Testis (tissue), 3 donors: ENCODE measurements around the gene NOX5. TPM values are rescaled to one million over a fixed set of nuclear protein-coding genes. Genes with fewer than 3 reads are reported as not detected.

Experiments used
- DNase-seq: peaks from one replicate; pipeline ENCODE4 v3.0.0-alpha.2; 2019
- H3K27ac ChIP-seq, 2 donors: fragments of 200-600 bp; sonication (generic); one replicate each; pipeline ENCODE4 v1.5.1; 2019
- H3K27me3 ChIP-seq: fragments of 200-600 bp; sonication (generic); one replicate; pipeline ENCODE4 v1.5.1; 2019
- H3K36me3 ChIP-seq: fragments of 200-600 bp; sonication (generic); one replicate; pipeline ENCODE4 v1.5.1; 2017; ENCODE audit warnings: low read depth; ENCODE audit errors: missing control alignments
- H3K4me1 ChIP-seq: fragments of 200-600 bp; sonication (generic); one replicate; pipeline ENCODE4 v1.5.1; 2019
- H3K4me3 ChIP-seq, 2 donors: fragments of 200-600 bp; sonication (generic); one replicate each; pipeline ENCODE4 v1.5.1; 2017 to 2019
- H3K9me3 ChIP-seq: fragments of 200-600 bp; sonication (generic); one replicate; pipeline ENCODE4 v1.5.1; 2017
- CTCF ChIP-seq, 3 experiments: fragments of 450-650 bp in 2 of 3; fragments of 200-600 bp in 1 of 3; sonication (generic) in 1 of 3; IDR thresholded peaks; one replicate each; pipeline ENCODE4 v1.5.1; 2016 to 2019; ENCODE audit warnings: antibody characterized with exemption in 3 of 3, mild to moderate bottlenecking in 2 of 3, moderate library complexity in 1 of 3
- POLR2A ChIP-seq: fragments of 450-650 bp; IDR thresholded peaks from one replicate; pipeline ENCODE4 v1.6.1; 2017; ENCODE audit warnings: antibody characterized with exemption, mild to moderate bottlenecking, moderate library complexity
- WGBS, 2 donors: methylation state at CpG; one replicate each; pipeline ENCODE4 v1.1.5; 2018; 5-methylcytosine and 5-hydroxymethylcytosine counted together
- intact Hi-C: fragments of 100-400 bp; cut with DNase I; formaldehyde crosslinking; loops from one replicate; pipeline ENCODE4 v1.15.1; 2023; ENCODE audit warnings: low total_unique reads
- polyA plus RNA-seq: library from polyadenylated mRNA; stranded (reverse); fragments of 350-450 nt; fragmentation: Illumina TruSeq; extraction: RNeasy Lipid Tissue Mini Kit (QIAGEN cat#74804); gene quantifications from one replicate; pipeline ENCODE4 v1.2.3, GENCODE V29; 2014; ENCODE audit warnings: low read depth, low replicate concordance; ENCODE audit not compliant: insufficient read depth
- total RNA-seq, 2 donors: library from RNA; depleted of rRNA; stranded (reverse); fragments of >200 nt; gene quantifications; one replicate each; pipeline ENCODE4 v1.2.3, GENCODE V29; 2016

Gene NOX5
- total and polyA plus RNA-seq, 3 donors from 2014 or later = 7.9 to 12.2 (median 10.7) TPM

DNA sequence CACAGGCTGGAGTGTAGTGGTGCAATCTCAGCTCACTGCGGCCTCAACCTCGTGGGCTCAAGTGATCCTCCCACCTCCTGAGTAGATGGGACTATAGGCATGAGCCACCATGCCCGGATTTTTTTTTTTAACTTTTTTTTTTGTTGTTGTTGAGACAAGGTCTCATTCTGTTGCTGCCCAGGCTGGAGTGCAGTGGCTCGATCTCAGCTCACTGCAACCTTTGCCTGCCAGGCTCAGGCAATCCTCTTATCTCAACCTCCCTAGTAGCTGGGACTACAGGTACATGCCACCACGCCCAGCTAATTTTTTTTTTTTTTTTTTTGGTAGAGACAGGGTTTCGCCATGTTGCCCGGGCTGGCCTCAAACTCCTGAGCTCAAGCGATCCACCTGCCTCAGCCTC, 64.1 kb downstream of the NOX5 start:
- H3K27ac ChIP-seq = no peak overlapping the region
- H3K4me3 ChIP-seq = no peak overlapping the region
- intact Hi-C loops = no loop called here
- 90 to 93% methylated on average over 8 of the region's 8 CpGs for WGBS, 2 donors
- H3K4me1 ChIP-seq = peaks cover 18% of the 10 kb centered on the region
- H3K36me3 ChIP-seq = no peaks in the 10 kb centered on the region
- no peaks in the 10 kb centered on the region for H3K9me3 ChIP-seq
- no peak for DNase-seq
- TF ChIP-seq POLR2A (no peak), CTCF (IDR thresholded peaks at IDR 0.05) (no peak)
- no peaks in the 10 kb centered on the region for H3K27me3 ChIP-seq

GRCh38 chr15:69080295-69081248, 66.1 kb downstream of the NOX5 start:
- no peaks in the 10 kb centered on the region for H3K27me3 ChIP-seq
- TF ChIP-seq CTCF (IDR thresholded peaks at IDR 0.05) (no peak), POLR2A (no peak)
- H3K27ac ChIP-seq = no peak overlapping the region
- H3K4me3 ChIP-seq = no peak overlapping the region
- DNase-seq = no peak
- H3K36me3 ChIP-seq = no peaks in the 10 kb centered on the region
- WGBS, 2 donors = 64 to 66% methylated on average over 8 of the region's 8 CpGs
- no peaks in the 10 kb centered on the region for H3K9me3 ChIP-seq
- H3K4me1 ChIP-seq = peaks cover 18% of the 10 kb centered on the region
- intact Hi-C loops = no loop called here

GRCh38 chr15:69081310-69082004, 67.0 kb downstream of the NOX5 start:
- H3K36me3 ChIP-seq = no peaks in the 10 kb centered on the region
- H3K27me3 ChIP-seq = no peaks in the 10 kb centered on the region
- intact Hi-C loops = no loop called here
- no peak overlapping the region for H3K4me3 ChIP-seq
- WGBS, 2 donors = 32 to 36% methylated on average over 9 to 10 of the region's 10 CpGs
- TF ChIP-seq POLR2A (no peak), CTCF (IDR thresholded peaks at IDR 0.05) (no peak)
- H3K9me3 ChIP-seq = no peaks in the 10 kb centered on the region
- peaks cover 18% of the 10 kb centered on the region for H3K4me1 ChIP-seq
- DNase-seq = peak; percentile 66
- peak overlapping the region in 1 of 2 donors; percentile 12 for H3K27ac ChIP-seq

GRCh38 chr15:69082021-69082502, 67.6 kb downstream of the NOX5 start:
- peak overlapping the region in 1 of 2 donors; percentile 12 for H3K27ac ChIP-seq
- 36 to 51% methylated on average over 3 of the region's 3 CpGs for WGBS, 2 donors
- no peaks in the 10 kb centered on the region for H3K9me3 ChIP-seq
- no peaks in the 10 kb centered on the region for H3K36me3 ChIP-seq
- no peak overlapping the region for H3K4me3 ChIP-seq
- H3K27me3 ChIP-seq = no peaks in the 10 kb centered on the region
- TF ChIP-seq CTCF (IDR thresholded peaks at IDR 0.05) (no peak), POLR2A (no peak)
- intact Hi-C loops = no loop called here
- peaks cover 18% of the 10 kb centered on the region for H3K4me1 ChIP-seq
- DNase-seq = no peak
